Measurements from ENCODE around the gene TSPAN10.
A peak's percentile ranks its signal among the peaks of the same experiment; 100 is the strongest.
"Not testable (repeated sequence)": the region's sequence is repeated elsewhere in the genome, so short reads cannot be mapped to it uniquely, and the experiment has no call there.

TSPAN10 gene

GRCh38 chr17:81664051-81664470 lies 27.1 kb downstream of the TSPAN10 start:
- DNase-seq (ENCODE audit: low read depth), result no peak

- DNase-seq (ENCODE audit: low read depth), result no peak
Measured at GRCh38 chr17:81665205-81666091, 28.5 kb downstream of the TSPAN10 start.

GRCh38 chr17:81666092-81666341 lies 29.0 kb downstream of the TSPAN10 start:
- DNase-seq (ENCODE audit: low read depth), result no peak

GRCh38 chr17:81666342-81667191 lies 29.6 kb downstream of the TSPAN10 start, which contains the start of the genes CCDC137 and OXLD1:
TSS of gene CCDC137 (plus strand) at chr17:81666737. CDS start at chr17:81666767, 30 bp downstream.
TSS of gene OXLD1 (minus strand) at chr17:81666605. CDS start at chr17:81666577, 28 bp downstream.
- DNase-seq (ENCODE audit: low read depth), result peak; percentile 89

GRCh38 chr17:81667754-81668153 lies 30.8 kb downstream of the TSPAN10 start:
- no peak for DNase-seq (ENCODE audit: low read depth)

GRCh38 chr17:81672504-81672903 lies 35.5 kb downstream of the TSPAN10 start:
- no peak for DNase-seq (ENCODE audit: low read depth)

GRCh38 chr17:81672954-81673353 lies 36.0 kb downstream of the TSPAN10 start:
- DNase-seq (ENCODE audit: low read depth), result no peak

GRCh38 chr17:81673561-81674258 lies 36.7 kb downstream of the TSPAN10 start:
- DNase-seq (ENCODE audit: low read depth), result no peak

GRCh38 chr17:81675515-81676221 lies 38.7 kb downstream of the TSPAN10 start:
- DNase-seq (ENCODE audit: low read depth), result not testable (repeated sequence)

- no peak for DNase-seq (ENCODE audit: low read depth)
Measured at GRCh38 chr17:81676906-81677305, 39.9 kb downstream of the TSPAN10 start.

- DNase-seq (ENCODE audit: low read depth), result no peak
Measured at GRCh38 chr17:81680150-81680549, 43.2 kb downstream of the TSPAN10 start.

- no peak for DNase-seq (ENCODE audit: low read depth)
Measured at GRCh38 chr17:81681672-81682071, 44.7 kb downstream of the TSPAN10 start.

- DNase-seq (ENCODE audit: low read depth), result no peak
Measured at GRCh38 chr17:81682565-81683207, 45.7 kb downstream of the TSPAN10 start.

- DNase-seq (ENCODE audit: low read depth), result no peak
Measured at GRCh38 chr17:81683208-81683583, 46.2 kb downstream of the TSPAN10 start.

- peak; percentile 94 for DNase-seq (ENCODE audit: low read depth)
Measured at GRCh38 chr17:81683584-81684441, 46.8 kb downstream of the TSPAN10 start, which contains the start of the genes ARL16 and HGS. TSS of gene ARL16 (minus strand) at chr17:81683797. CDS start at chr17:81683753, 44 bp downstream. TSS of gene HGS (plus strand) at chr17:81684011. CDS start at chr17:81684067, 56 bp downstream.

- DNase-seq (ENCODE audit: low read depth), result no peak
Measured at GRCh38 chr17:81684442-81684911, 47.5 kb downstream of the TSPAN10 start.

GRCh38 chr17:81685108-81685507 lies 48.1 kb downstream of the TSPAN10 start:
- no peak for DNase-seq (ENCODE audit: low read depth)

- DNase-seq (ENCODE audit: low read depth), result no peak
Measured at GRCh38 chr17:81686614-81687013, 49.6 kb downstream of the TSPAN10 start.

- DNase-seq (ENCODE audit: low read depth), result no peak
Measured at GRCh38 chr17:81687770-81688541, 51.0 kb downstream of the TSPAN10 start.

Measured in activated gamma-delta T cell treated with anti-CD3 and anti-CD28 coated beads, Interleukin-2, amount 50 U/mL, for 16 hours (primary cell).